Sigmoid colon (tissue), 4 donors: ENCODE results near the gene SLC35F4.

Source experiments
- CTCF ChIP-seq, 4 experiments: fragments of 450-650 bp in 3 of 4; fragments of 200-600 bp in 1 of 4; IDR thresholded peaks; one replicate each; pipeline ENCODE4 v1.5.1; 2016 to 2019; ENCODE audit warnings: antibody characterized with exemption in 4 of 4, mild to moderate bottlenecking in 3 of 4, moderate library complexity in 2 of 4
- EP300 ChIP-seq, 4 donors: sonication (generic); formaldehyde crosslinking; IDR thresholded peaks; one replicate each; pipeline ENCODE4 v1.6.1; 2017; ENCODE audit warnings: antibody characterized with exemption in 4 of 4
- POLR2A ChIP-seq, 2 donors: fragments of 450-650 bp; IDR thresholded peaks; one replicate each; pipeline ENCODE4 v1.6.1; 2016; ENCODE audit warnings: antibody characterized with exemption in 2 of 2, mild to moderate bottlenecking in 2 of 2, moderate library complexity in 2 of 2
- POLR2AphosphoS5 ChIP-seq, 4 donors: sonication (generic); formaldehyde crosslinking; IDR thresholded peaks; one replicate each; pipeline ENCODE4 v1.6.1; 2017; ENCODE audit warnings: antibody characterized with exemption in 4 of 4

GRCh38 chr14:57659052-57659451, 206.8 kb downstream of the SLC35F4 start:
- TF ChIP-seq POLR2AphosphoS5 (IDR thresholded peaks at IDR 0.05): no peak
- TF ChIP-seq CTCF (IDR thresholded peaks at IDR 0.05): no peak
- TF ChIP-seq POLR2A (IDR thresholded peaks at IDR 0.05): no peak
- TF ChIP-seq EP300 (IDR thresholded peaks at IDR 0.05): no peak
